HepG2 (cell line): ENCODE results near the gene PLA2G2E.

Source experiments
- EED ChIP-seq: sonication (generic); formaldehyde crosslinking; IDR thresholded peaks from 2 replicates; pipeline ENCODE4 v1.5.0; 2020; ENCODE audit warnings: mild to moderate bottlenecking, missing genetic modification reagents
- NFYB ChIP-seq: sonication (generic); formaldehyde crosslinking; IDR thresholded peaks from 2 replicates; pipeline ENCODE4 v1.4.0; 2020; ENCODE audit warnings: missing genetic modification reagents
- ZNF513 ChIP-seq: sonication (generic); formaldehyde crosslinking; conservative IDR thresholded peaks from 2 replicates; pipeline ENCODE4 v1.5.0; 2020; ENCODE audit warnings: missing genetic modification reagents
- TF ChIP-seq, protein P1 (sequence below): sonication (generic); formaldehyde crosslinking; IDR thresholded peaks from 2 replicates; pipeline ENCODE4 v1.5.0; 2020; ENCODE audit warnings: mild to moderate bottlenecking, missing genetic modification reagents, moderate library complexity

GRCh38 chr1:19894218-19894617, 29.2 kb downstream of the PLA2G2E start:
- TF ChIP-seq EED (CRISPR knock-in tag), result no peak
- TF ChIP-seq, protein P1, sequence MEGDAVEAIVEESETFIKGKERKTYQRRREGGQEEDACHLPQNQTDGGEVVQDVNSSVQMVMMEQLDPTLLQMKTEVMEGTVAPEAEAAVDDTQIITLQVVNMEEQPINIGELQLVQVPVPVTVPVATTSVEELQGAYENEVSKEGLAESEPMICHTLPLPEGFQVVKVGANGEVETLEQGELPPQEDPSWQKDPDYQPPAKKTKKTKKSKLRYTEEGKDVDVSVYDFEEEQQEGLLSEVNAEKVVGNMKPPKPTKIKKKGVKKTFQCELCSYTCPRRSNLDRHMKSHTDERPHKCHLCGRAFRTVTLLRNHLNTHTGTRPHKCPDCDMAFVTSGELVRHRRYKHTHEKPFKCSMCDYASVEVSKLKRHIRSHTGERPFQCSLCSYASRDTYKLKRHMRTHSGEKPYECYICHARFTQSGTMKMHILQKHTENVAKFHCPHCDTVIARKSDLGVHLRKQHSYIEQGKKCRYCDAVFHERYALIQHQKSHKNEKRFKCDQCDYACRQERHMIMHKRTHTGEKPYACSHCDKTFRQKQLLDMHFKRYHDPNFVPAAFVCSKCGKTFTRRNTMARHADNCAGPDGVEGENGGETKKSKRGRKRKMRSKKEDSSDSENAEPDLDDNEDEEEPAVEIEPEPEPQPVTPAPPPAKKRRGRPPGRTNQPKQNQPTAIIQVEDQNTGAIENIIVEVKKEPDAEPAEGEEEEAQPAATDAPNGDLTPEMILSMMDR (CRISPR knock-in tag), result no peak
- TF ChIP-seq ZNF513 (CRISPR knock-in tag), result no peak
- TF ChIP-seq NFYB (CRISPR knock-in tag), result no peak
